ENCODE data around the gene PRCD.
"Not testable (repeated sequence)": the region's sequence is repeated elsewhere in the genome, so short reads cannot be mapped to it uniquely, and the experiment has no call there.

GRCh38 chr17:76527016-76527415 is 12.8 kb upstream of the PRCD start:
- TF ChIP-seq CTCF, POLR2A (IDR thresholded peaks at IDR 0.05): not testable (repeated sequence)
